CD8-positive, alpha-beta memory T cell (primary cell): ENCODE data around the gene SNUPN. TPM values are rescaled to one million over a fixed set of nuclear protein-coding genes. Genes with fewer than 3 reads are reported as not detected.

ENCODE experiments used
- CTCF ChIA-PET: fragments of 350-600 bp; sonication (Branson Sonifier 250); formaldehyde crosslinking; loops from one replicate; lab custom pipeline; 2021; ENCODE audit warnings: antibody characterized with exemption; lab: Charles Lee
- POLR2A ChIA-PET: fragments of 350-600 bp; sonication (Branson Sonifier 250); formaldehyde crosslinking; loops from one replicate; lab custom pipeline; 2021; ENCODE audit warnings: antibody characterized with exemption; lab: Charles Lee
- DNase-seq, 5 donors: peaks; one replicate each; pipeline versions ENCODE4 v3.0.0 to v3.0.0-alpha.2; 2020 to 2022; ENCODE audit warnings: mixed read lengths in 1 of 5
- H3K27ac ChIP-seq: one replicate; pipeline ENCODE4 v1.7.0; 2013; ENCODE audit warnings: low read depth, mild to moderate bottlenecking, low read length, moderate library complexity
- H3K27me3 ChIP-seq: 2 replicates; pipeline ENCODE4 v1.7.0; 2013; ENCODE audit warnings: low read length, mild to moderate bottlenecking; ENCODE audit not compliant: insufficient read depth, poor library complexity, severe bottlenecking
- H3K36me3 ChIP-seq: 2 replicates; pipeline ENCODE4 v1.7.0; 2013; ENCODE audit warnings: mild to moderate bottlenecking, low read length, moderate library complexity; ENCODE audit not compliant: insufficient read depth
- H3K4me1 ChIP-seq: 2 replicates; pipeline ENCODE4 v1.7.0; 2013; ENCODE audit warnings: mild to moderate bottlenecking, low read length, moderate library complexity; ENCODE audit not compliant: insufficient read depth
- H3K4me3 ChIP-seq: 2 replicates; pipeline ENCODE4 v1.7.0; 2013; ENCODE audit warnings: mild to moderate bottlenecking, low read length
- H3K9me3 ChIP-seq: 2 replicates; pipeline ENCODE4 v1.7.0; 2013; ENCODE audit warnings: mild to moderate bottlenecking, low read length
- H3K27ac Mint-ChIP-seq, 8 donors: one replicate each; pipeline ENCODE4 v1.8.0; 2020 to 2021; ENCODE audit warnings: mixed read lengths in 8 of 8, mild to moderate bottlenecking in 6 of 8, inconsistent platforms in 3 of 8, moderate library complexity in 3 of 8
- H3K27me3 Mint-ChIP-seq, 2 donors: one replicate each; pipeline ENCODE4 v1.8.0; 2020 to 2021; ENCODE audit warnings: mixed read lengths in 2 of 2, mild to moderate bottlenecking in 1 of 2, moderate library complexity in 1 of 2
- H3K36me3 Mint-ChIP-seq, 3 donors: one replicate each; pipeline ENCODE4 v1.8.0; 2020 to 2021; ENCODE audit warnings: mixed read lengths in 3 of 3, inconsistent platforms in 1 of 3, mild to moderate bottlenecking in 1 of 3
- H3K4me1 Mint-ChIP-seq, 3 donors: one replicate each; pipeline ENCODE4 v1.8.0; 2020 to 2021; ENCODE audit warnings: mixed read lengths in 3 of 3, inconsistent platforms in 1 of 3, mild to moderate bottlenecking in 1 of 3
- H3K4me3 Mint-ChIP-seq, 7 donors: one replicate each; pipeline ENCODE4 v1.8.0; 2020 to 2021; ENCODE audit warnings: mixed read lengths in 7 of 7, mild to moderate bottlenecking in 6 of 7, moderate library complexity in 4 of 7, inconsistent platforms in 2 of 7
- H3K9me3 Mint-ChIP-seq, 5 donors: one replicate each; pipeline ENCODE4 v1.8.0; 2020 to 2022; ENCODE audit warnings: mixed read lengths in 5 of 5, mild to moderate bottlenecking in 3 of 5, moderate library complexity in 2 of 5, inconsistent platforms in 1 of 5
- polyA plus RNA-seq: library from polyadenylated mRNA; unstranded; fragments of 300-500 nt; fragmentation: Illumina TruSeq; gene quantifications from one replicate; pipeline ENCODE4 v1.2.3, GENCODE V29; 2021
- total RNA-seq, 2 experiments: library from RNA; stranded (reverse); gene quantifications; one replicate each; pipeline ENCODE4 v1.2.3, GENCODE V29; 2021

SNUPN gene
- total and polyA plus RNA-seq, 3 experiments from 2014 or later = 24.6 to 37.4 (median 26.9) TPM

- H3K4me3 Mint-ChIP-seq = no peak overlapping the region
- Histone ChIP-seq H3K4me1 (no peaks in the 10 kb centered on the region), H3K27me3 (no peaks in the 10 kb centered on the region), H3K9me3 (no peaks in the 10 kb centered on the region), H3K27ac (no peak overlapping the region), H3K4me3 (no peak overlapping the region), H3K36me3 (no peaks in the 10 kb centered on the region)
- no peak for DNase-seq
- POLR2A ChIA-PET = no interaction called here
- H3K36me3 Mint-ChIP-seq = peaks cover 0 to 3% (median 2%) of the 10 kb centered on the region in 3 donors
- no peaks in the 10 kb centered on the region for H3K27me3 Mint-ChIP-seq
- CTCF ChIA-PET = no interaction called here
- peak overlapping the region in 3 of 8 donors; percentile 5 to 28 (median 13) for H3K27ac Mint-ChIP-seq
- no peaks in the 10 kb centered on the region for H3K9me3 Mint-ChIP-seq
- peaks cover 9 to 25% (median 22%) of the 10 kb centered on the region in 3 donors for H3K4me1 Mint-ChIP-seq
These were observed 71.9 kb downstream of the SNUPN start for GRCh38 chr15:75553659-75554058.

DNA sequence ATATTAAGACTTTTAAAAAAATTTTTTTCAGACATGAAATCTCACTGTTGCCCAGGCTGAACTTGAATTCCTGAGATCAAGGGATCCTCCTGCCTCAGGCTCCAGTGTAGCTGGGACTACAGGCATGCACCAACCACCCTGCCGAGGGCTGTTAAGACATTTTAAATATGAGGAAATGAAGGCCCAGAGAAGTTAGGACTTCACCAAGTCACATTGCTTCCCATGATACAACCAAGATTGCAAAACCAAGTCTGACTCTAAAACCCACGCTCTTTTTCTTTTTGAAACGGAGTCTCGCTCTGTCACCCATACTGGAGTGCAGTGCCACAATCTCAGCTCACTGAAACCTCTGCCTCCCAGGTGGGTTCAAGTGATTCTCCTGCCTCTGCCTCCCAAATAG is 74.4 kb downstream of the SNUPN start:
- Histone ChIP-seq H3K27ac (no peak overlapping the region), H3K9me3 (no peaks in the 10 kb centered on the region), H3K4me1 (no peaks in the 10 kb centered on the region), H3K36me3 (no peaks in the 10 kb centered on the region), H3K4me3 (no peak overlapping the region), H3K27me3 (no peaks in the 10 kb centered on the region)
- POLR2A ChIA-PET = interaction anchor here (0.9 kb wide), 1 partner anchor 96 kb away, joined by 4 read pairs; the partner anchor contains the start of gene SNX33
- no peak for DNase-seq
- Mint-ChIP-seq H3K9me3 (no peaks in the 10 kb centered on the region), H3K4me3 (no peak overlapping the region), H3K27ac (peak overlapping the region in 3 of 8 donors; percentile 22 to 50 (median 42)), H3K36me3 (peaks cover 0 to 3% (median 2%) of the 10 kb centered on the region in 3 donors), H3K4me1 (peaks cover 12 to 33% (median 22%) of the 10 kb centered on the region in 3 donors), H3K27me3 (no peaks in the 10 kb centered on the region)
- CTCF ChIA-PET = no interaction called here

Other genes starting within 250 kb of the SNUPN start
- 10 to 100 TPM; 82.8 to 89.0 TPM for gene SIN3A, start 174.0 kb downstream of the SNUPN start, total RNA-seq
- 16.0 TPM for gene SIN3A, start 174.0 kb downstream of the SNUPN start, polyA plus RNA-seq
- 10 to 100 TPM; 22.0 to 22.3 TPM for gene PTPN9, start 46.4 kb downstream of the SNUPN start, total RNA-seq
- 34.1 TPM for gene PTPN9, start 46.4 kb downstream of the SNUPN start, polyA plus RNA-seq
- 100 to 1,000 TPM; 123 to 134 TPM for gene IMP3, start 14.5 kb upstream of the SNUPN start, total RNA-seq
- gene IMP3, start 14.5 kb upstream of the SNUPN start, polyA plus RNA-seq = 247 TPM
- gene SNX33, start 22.2 kb upstream of the SNUPN start, total RNA-seq = 1 to 10 TPM; 3.1 to 3.5 TPM
- 1.1 TPM for gene SNX33, start 22.2 kb upstream of the SNUPN start, polyA plus RNA-seq
- not detected for gene CSPG4, start 87.1 kb upstream of the SNUPN start, total RNA-seq
- gene CSPG4, start 87.1 kb upstream of the SNUPN start, polyA plus RNA-seq = not detected
- 10 to 100 TPM; 17.5 to 19.3 TPM for gene UBE2Q2, start 217.7 kb upstream of the SNUPN start, total RNA-seq
- 38.3 TPM for gene UBE2Q2, start 217.7 kb upstream of the SNUPN start, polyA plus RNA-seq